ENCODE data around the gene LIM2. TPM values are rescaled to one million over a fixed set of nuclear protein-coding genes. Genes with fewer than 3 reads are reported as not detected.
"Not testable (repeated sequence)": the region's sequence is repeated elsewhere in the genome, so short reads cannot be mapped to it uniquely, and the experiment has no call there.

Gene LIM2
- polyA plus RNA-seq, 2 of the 4 experiments (the other 2 are of a cell fraction), result not detected

DNA sequence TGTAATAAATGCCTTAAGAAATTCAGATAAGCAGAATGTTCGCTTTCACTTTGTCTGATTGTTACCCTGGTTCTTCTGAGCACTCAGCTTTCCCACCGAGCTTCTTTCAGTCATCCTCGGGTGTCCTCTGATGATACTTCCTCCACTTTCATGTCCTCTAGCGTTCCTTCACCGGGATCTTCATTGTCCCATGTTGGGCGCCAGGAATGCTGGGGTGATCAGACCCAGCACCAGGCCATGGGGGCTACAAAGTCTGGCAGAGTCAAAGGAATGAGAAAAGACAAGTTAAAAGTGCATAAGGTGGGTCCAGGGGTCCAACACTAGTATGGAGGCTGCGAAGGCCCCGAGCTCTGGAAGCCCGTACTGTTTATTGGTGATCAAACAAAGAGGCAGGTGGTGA is 14.3 kb upstream of the LIM2 start:
- Histone ChIP-seq H3K4me3 (no peak overlapping the region), H3K4me2 (no peak overlapping the region), H3K9me3 (peaks cover 48% of the 10 kb centered on the region), H3K27ac (no peak overlapping the region), H3K4me1 (no peaks in the 10 kb centered on the region)
- FAIRE-seq, result no peak
- CTCF ChIA-PET, result interaction anchor here (0.6 to 1.3 kb wide), 4 partner anchors 20 to 282 kb away, joined by 3 to 5 read pairs (median 3); partner anchors contain the start of gene CLDND2
- 61% methylated on average over 9 of the region's 9 CpGs for WGBS (ENCODE audit: missing lambda C conversion rate)
- POLR2A ChIA-PET, result interaction anchor here (1.8 kb wide), 1 partner anchor 63 kb away, joined by 4 read pairs; no protein-coding TSS in a partner anchor
- no peak for DNase-seq (ENCODE audit: low read depth in 1 of 2, low spot score in 1 of 2)
- no peak for ATAC-seq
- TF ChIP-seq POLR2A (IDR thresholded peaks at IDR 0.05; ENCODE audit: low read length) (no peak), FOSL2 (IDR thresholded peaks at IDR 0.05) (no peak), FOSL2 (CRISPR knock-in tag; IDR thresholded peaks at IDR 0.05) (no peak), EHF (CRISPR knock-in tag; IDR thresholded peaks at IDR 0.05) (no peak), HDAC2 (IDR thresholded peaks at IDR 0.05) (no peak), NFE2L2 (conservative IDR thresholded peaks at IDR 0.05; ENCODE audit: low read length) (no peak), KDM1A (IDR thresholded peaks at IDR 0.05; ENCODE audit: low read depth) (no peak)
- TF ChIP-seq, protein P1, sequence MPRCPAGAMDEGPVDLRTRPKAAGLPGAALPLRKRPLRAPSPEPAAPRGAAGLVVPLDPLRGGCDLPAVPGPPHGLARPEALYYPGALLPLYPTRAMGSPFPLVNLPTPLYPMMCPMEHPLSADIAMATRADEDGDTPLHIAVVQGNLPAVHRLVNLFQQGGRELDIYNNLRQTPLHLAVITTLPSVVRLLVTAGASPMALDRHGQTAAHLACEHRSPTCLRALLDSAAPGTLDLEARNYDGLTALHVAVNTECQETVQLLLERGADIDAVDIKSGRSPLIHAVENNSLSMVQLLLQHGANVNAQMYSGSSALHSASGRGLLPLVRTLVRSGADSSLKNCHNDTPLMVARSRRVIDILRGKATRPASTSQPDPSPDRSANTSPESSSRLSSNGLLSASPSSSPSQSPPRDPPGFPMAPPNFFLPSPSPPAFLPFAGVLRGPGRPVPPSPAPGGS (IDR thresholded peaks at IDR 0.05), result no peak
- TF ChIP-seq, protein P2, sequence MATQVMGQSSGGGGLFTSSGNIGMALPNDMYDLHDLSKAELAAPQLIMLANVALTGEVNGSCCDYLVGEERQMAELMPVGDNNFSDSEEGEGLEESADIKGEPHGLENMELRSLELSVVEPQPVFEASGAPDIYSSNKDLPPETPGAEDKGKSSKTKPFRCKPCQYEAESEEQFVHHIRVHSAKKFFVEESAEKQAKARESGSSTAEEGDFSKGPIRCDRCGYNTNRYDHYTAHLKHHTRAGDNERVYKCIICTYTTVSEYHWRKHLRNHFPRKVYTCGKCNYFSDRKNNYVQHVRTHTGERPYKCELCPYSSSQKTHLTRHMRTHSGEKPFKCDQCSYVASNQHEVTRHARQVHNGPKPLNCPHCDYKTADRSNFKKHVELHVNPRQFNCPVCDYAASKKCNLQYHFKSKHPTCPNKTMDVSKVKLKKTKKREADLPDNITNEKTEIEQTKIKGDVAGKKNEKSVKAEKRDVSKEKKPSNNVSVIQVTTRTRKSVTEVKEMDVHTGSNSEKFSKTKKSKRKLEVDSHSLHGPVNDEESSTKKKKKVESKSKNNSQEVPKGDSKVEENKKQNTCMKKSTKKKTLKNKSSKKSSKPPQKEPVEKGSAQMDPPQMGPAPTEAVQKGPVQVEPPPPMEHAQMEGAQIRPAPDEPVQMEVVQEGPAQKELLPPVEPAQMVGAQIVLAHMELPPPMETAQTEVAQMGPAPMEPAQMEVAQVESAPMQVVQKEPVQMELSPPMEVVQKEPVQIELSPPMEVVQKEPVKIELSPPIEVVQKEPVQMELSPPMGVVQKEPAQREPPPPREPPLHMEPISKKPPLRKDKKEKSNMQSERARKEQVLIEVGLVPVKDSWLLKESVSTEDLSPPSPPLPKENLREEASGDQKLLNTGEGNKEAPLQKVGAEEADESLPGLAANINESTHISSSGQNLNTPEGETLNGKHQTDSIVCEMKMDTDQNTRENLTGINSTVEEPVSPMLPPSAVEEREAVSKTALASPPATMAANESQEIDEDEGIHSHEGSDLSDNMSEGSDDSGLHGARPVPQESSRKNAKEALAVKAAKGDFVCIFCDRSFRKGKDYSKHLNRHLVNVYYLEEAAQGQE (IDR thresholded peaks at IDR 0.05), result no peak

DNA sequence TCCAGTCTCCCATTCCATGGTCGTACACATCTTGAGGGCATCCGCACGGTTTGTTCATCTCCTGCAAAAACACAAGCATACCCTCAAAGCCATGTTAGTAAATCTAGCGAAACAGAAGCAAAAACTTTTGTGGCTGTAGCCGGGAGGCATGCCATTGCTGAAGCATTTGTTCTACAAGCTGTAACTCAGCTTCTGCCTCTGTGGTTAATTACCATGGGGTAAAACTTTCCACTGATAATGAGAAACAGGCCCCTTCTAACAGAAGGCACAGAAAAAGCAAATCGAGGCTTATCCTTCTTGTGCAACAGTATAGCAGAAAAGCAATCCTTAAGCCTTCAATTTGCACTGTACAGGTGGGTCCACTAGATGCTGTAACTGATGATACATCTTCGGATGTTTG is 12.2 kb upstream of the LIM2 start:
- H3K4me3 ChIP-seq, result not testable (repeated sequence)

DNA sequence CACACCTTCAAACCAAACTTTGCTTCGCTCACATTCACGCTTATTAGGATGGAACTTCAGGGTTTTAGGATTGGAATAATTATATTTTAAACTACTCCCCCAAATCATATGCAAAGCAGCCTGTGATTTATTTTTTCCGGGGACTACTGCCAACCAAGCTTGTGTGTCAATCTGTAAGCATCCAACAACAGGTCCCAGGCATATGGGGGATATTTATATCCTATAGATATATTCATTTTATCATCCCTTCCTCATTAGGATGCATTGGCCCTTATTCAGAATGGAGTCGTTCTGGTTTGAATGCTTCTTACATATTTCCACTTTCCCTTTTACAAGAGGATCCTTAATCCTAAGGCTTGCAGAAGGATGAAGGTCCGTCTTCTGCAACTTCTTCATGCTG is 11.5 kb upstream of the LIM2 start:
- Histone ChIP-seq H3K4me1 (peaks cover 7% of the 10 kb centered on the region; the same call in 2 of the 3 replicates), H3K4me2 (no peak overlapping the region), H3K27ac (no peak overlapping the region), H3K9me3 (peaks cover 35% of the 10 kb centered on the region), H3K4me3 (no peak overlapping the region)
- FAIRE-seq (no peak), DNase-seq (ENCODE audit: low read depth in 1 of 2, low spot score in 1 of 2) (no peak), ATAC-seq (no peak)
- ChIA-PET POLR2A (no interaction called here), CTCF (interaction anchor here (0.6 to 3.2 kb wide), 14 partner anchors 8 to 292 kb away, joined by 3 to 14 read pairs (median 4); partner anchors contain the start of genes LIM2 and VSIG10L)
- TF ChIP-seq CBX8 (IDR thresholded peaks at IDR 0.05) (no peak), POLR2A (IDR thresholded peaks at IDR 0.05; ENCODE audit: low read length) (no peak), ZSCAN20 (CRISPR knock-in tag; IDR thresholded peaks at IDR 0.05) (no peak), NFE2L2 (conservative IDR thresholded peaks at IDR 0.05; ENCODE audit: low read length) (no peak), MYC (IDR thresholded peaks at IDR 0.05; ENCODE audit: borderline replicate concordance, low read length) (no peak), HOXA7 (CRISPR knock-in tag; IDR thresholded peaks at IDR 0.05) (no peak)
- TF ChIP-seq, protein P3, sequence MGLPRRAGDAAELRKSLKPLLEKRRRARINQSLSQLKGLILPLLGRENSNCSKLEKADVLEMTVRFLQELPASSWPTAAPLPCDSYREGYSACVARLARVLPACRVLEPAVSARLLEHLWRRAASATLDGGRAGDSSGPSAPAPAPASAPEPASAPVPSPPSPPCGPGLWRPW (IDR thresholded peaks at IDR 0.05), result no peak
- TF ChIP-seq, protein P1 (IDR thresholded peaks at IDR 0.05), result no peak
- 72% methylated on average over 5 of the region's 5 CpGs for WGBS (ENCODE audit: missing lambda C conversion rate)

More for the DNA sequence above, 12.2 kb upstream of the LIM2 start:
- H3K4me1 ChIP-seq; H3K27ac ChIP-seq; H3K4me2 ChIP-seq; ATAC-seq; FAIRE-seq; DNase-seq (ENCODE audit: low read depth in 1 of 2, low spot score in 1 of 2); POLR2A ChIA-PET: not testable (repeated sequence)
- CTCF ChIA-PET, result interaction anchor here (0.6 to 3.2 kb wide), 9 partner anchors 11 to 378 kb away, joined by 3 to 14 read pairs (median 4); partner anchors contain the start of genes LIM2 and VSIG10L
- WGBS (ENCODE audit: missing lambda C conversion rate), result 55% methylated on average over 7 of the region's 7 CpGs
- H3K9me3 ChIP-seq, result peaks cover 40% of the 10 kb centered on the region

Measured in A549 (cell line).